Body of pancreas (tissue), 4 donors: ENCODE results near the gene ZNF652.

Experiments used
- POLR2A ChIP-seq, 3 donors: fragments of 450-650 bp; IDR thresholded peaks; one replicate each; pipeline ENCODE4 v1.6.1; 2016; ENCODE audit warnings: antibody characterized with exemption in 3 of 3, mild to moderate bottlenecking in 2 of 3
- TF ChIP-seq, protein P1 (sequence below), 7 experiments: fragments of 450-650 bp in 4 of 7; fragments of 200-600 bp in 3 of 7; sonication (generic) in 3 of 7; IDR thresholded peaks; one replicate each; pipeline ENCODE4 v1.5.1; 2016 to 2019; ENCODE audit warnings: antibody characterized with exemption in 7 of 7

- TF ChIP-seq POLR2A (IDR thresholded peaks at IDR 0.05), result no peak
- TF ChIP-seq, protein P1, sequence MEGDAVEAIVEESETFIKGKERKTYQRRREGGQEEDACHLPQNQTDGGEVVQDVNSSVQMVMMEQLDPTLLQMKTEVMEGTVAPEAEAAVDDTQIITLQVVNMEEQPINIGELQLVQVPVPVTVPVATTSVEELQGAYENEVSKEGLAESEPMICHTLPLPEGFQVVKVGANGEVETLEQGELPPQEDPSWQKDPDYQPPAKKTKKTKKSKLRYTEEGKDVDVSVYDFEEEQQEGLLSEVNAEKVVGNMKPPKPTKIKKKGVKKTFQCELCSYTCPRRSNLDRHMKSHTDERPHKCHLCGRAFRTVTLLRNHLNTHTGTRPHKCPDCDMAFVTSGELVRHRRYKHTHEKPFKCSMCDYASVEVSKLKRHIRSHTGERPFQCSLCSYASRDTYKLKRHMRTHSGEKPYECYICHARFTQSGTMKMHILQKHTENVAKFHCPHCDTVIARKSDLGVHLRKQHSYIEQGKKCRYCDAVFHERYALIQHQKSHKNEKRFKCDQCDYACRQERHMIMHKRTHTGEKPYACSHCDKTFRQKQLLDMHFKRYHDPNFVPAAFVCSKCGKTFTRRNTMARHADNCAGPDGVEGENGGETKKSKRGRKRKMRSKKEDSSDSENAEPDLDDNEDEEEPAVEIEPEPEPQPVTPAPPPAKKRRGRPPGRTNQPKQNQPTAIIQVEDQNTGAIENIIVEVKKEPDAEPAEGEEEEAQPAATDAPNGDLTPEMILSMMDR (IDR thresholded peaks at IDR 0.05), result no peak
These were observed 69.1 kb downstream of the ZNF652 start for GRCh38 chr17:49292901-49293300.
